COR-L47 (cell line): ENCODE results near the gene DOCK1.

ENCODE experiments used
- DNase-seq: peaks from one replicate; lab custom pipeline; 2025; lab: John Stamatoyannopoulos, UW

The DOCK1 gene

GRCh38 chr10:126955396-126955795 is 50.2 kb downstream of the DOCK1 start:
- DNase-seq = no peak

GRCh38 chr10:126955934-126956711 is 50.9 kb downstream of the DOCK1 start:
- DNase-seq = no peak

GRCh38 chr10:126956712-126957108 is 51.5 kb downstream of the DOCK1 start:
- no peak for DNase-seq

DNA sequence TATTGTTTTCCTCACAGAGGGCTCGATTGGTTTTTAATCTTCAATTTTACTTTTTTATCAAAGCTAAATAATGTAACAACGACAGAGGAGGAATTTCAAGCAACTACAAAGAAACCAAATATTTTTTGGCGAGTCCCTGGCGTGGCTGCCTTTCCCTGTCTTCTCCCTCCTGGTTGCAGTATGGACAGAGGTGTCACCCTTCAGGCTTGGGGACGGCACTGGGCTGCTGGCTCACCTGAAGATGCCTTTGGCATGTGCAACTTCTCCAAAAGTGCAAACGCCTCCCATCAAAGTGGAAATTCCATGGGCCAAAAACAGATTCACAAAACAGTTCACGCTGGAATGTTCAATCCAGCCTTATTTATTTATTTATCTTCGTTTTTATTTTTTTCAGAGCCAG is 51.9 kb downstream of the DOCK1 start:
- no peak for DNase-seq

DNA sequence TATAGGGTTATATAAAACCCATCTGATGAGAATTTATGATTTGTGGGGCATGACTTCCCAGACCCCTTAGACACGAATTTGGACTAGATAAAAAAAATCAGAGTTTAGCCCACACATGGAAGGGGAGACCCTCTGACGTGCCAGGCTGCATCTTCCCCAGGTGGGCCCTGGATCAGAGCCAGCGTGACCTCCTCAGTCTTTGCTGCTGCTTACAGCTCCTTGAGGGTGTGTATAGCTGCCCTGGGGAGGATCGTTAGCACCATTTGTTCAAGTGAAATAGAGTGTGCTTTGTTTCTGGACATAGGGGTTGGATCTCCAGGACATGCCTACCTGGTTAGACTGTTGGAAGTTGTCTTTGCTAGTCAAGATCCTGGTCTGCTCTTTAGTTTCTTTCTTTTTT is 54.2 kb downstream of the DOCK1 start:
- DNase-seq = no peak

DNA sequence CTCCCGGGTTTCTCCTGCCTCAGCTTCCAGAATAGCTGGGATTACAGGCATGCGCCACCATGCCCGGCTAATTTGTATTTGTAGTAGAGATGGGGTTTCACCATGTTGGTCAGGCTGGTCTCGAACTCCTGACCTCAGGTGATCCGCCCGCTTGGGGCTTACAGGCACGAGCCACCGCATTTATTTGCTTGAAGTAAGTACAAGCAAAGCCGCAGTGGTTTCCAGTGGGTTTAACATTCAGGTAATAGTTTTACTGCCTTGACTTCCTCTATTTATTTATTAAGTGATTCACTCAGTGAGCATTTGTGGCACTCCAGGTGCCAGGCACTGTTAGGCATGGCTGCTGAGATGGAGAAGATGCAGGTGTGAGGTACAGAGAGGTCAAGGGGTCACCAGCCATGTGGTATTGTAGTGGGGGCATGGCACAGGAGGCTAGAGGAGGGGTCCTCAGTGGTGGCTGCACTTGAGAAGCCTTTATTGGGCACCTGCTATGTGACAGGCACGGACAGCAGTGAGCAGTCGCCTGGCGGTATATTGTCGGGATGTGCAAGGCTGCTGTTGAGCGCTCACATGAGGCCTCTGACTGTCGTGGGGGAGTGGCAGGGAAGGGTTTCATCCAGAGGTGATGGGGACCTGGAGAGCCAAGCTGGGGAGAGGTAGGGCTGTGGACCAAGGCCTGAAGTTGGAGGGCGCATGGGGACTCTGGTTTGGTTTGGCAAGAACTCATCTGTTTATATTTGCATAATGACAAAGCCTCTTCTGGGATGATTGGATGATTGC is 54.9 kb downstream of the DOCK1 start:
- DNase-seq = no peak

DNA sequence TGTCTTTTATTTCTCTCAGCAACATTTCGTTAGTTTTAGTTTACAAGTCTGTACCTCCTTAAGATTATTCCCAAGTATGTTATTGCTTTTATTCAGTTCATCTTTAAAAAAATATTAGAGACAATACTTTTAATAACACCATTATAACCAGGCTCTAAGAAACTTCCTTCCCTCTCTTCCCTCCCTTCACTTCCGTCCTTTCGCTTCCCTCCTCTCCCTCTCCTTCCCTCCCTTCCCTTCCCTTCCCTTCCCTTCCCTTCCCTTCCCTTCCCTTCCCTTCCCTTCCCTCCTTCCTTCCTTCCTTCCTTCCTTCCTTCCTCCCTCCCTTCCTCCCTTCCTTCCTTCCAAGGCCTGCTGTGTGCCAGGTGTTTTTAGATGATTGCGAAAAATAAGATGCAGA is 58.1 kb downstream of the DOCK1 start:
- DNase-seq = no peak

DNA sequence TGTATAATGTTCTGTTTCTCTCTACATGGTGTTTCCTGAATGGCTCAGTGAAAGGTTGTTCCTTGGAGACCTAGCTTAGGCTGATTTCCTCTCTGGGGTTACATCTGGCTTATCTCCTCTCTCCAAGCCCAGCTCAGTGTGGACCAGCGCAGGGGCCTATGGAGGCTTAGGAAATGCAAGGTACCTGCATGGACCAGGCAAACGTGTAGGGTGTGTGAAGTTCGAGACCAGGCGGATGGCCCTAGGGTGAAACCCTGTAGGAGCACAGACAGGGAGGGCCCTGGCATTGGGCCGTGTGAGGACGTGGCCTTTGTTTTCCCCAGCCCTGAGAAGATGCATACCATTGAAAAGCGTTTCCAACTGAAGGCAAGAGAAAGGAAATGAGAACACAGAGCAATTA is 59.0 kb downstream of the DOCK1 start:
- no peak for DNase-seq

DNA sequence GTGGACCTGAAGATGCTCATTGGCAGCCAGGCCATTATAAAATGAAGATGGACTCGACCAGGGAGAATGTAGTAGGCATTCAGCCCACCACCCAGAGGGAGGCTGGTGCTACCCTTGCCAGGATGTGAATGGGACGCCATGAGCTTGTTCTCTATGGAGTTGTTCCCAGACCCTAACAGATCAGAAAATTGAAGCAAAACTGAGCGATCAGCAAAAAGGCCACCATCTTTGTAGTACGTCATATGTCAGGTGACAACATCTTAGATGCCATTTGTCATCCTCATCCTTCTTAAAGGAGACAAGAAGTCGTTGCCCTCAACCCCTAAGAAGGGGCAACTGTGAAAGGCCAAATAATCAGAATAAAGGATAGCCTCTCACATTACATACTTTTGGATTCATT is 61.7 kb downstream of the DOCK1 start:
- DNase-seq = no peak

- DNase-seq = no peak
These were observed 64.1 kb downstream of the DOCK1 start for GRCh38 chr10:126969310-126969709.

- no peak for DNase-seq
These were observed 67.6 kb downstream of the DOCK1 start for GRCh38 chr10:126972635-126973414.

- DNase-seq = no peak
These were observed 70.0 kb downstream of the DOCK1 start for GRCh38 chr10:126975221-126975620.

DNA sequence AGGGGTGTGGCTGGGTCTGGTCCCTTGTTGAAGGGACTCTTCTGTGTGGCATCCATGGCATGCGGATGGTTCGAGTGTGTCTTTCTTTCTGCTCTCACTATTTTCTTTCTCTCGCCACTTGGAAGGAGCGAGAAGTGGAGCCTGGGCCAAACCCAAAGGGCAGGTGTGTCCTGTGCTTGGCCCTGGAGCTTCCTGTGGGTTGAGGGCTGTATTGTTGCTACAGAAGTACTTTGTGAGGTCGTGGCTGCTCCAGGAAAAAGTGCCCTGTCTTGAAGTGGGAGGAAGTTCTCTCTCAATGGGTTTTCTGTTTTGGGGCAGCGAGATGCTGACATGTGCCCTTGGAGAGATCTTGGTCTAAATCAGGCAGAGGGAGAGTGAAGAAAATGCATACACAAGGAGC is 72.0 kb downstream of the DOCK1 start:
- DNase-seq = no peak

DNA sequence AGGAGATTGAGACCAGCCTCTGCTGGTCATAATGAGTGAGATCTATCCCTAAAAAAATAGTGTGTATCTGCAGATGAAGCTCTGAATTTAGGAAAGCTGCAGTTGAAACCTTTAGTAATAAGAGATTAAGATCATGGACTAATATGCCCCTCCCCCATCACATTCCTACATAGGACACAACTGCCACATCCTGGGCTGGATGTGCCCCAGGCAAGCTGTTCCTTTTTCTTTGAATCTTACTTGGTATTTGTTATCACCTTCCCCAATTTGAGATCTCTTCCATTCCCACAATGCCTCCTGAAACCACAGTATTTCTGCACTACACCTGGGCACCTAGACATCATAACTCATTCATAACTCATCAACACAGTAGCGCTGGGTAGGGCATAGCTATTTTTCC is 74.1 kb downstream of the DOCK1 start:
- no peak for DNase-seq

DNA sequence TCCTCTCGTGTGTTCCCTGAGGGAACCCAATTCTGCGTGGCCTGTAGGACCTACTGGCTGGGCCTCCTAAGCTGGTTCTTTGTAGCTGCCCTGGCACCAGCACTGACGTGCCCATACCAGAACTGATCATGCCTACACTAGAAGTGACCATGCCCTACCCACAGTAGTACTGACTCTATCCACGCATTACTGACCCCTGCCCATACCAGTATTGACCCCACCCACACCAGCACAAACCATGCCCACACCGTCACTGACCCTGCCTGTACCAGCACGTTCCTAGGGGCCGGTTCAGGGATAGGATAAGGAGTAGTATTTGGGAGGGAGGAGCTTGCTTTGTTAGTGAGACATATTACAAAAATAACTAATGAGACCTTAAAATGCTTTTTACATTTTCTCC is 88.0 kb downstream of the DOCK1 start:
- DNase-seq = no peak

GRCh38 chr10:126997801-126998590 is 92.8 kb downstream of the DOCK1 start:
- DNase-seq = no peak

DNA sequence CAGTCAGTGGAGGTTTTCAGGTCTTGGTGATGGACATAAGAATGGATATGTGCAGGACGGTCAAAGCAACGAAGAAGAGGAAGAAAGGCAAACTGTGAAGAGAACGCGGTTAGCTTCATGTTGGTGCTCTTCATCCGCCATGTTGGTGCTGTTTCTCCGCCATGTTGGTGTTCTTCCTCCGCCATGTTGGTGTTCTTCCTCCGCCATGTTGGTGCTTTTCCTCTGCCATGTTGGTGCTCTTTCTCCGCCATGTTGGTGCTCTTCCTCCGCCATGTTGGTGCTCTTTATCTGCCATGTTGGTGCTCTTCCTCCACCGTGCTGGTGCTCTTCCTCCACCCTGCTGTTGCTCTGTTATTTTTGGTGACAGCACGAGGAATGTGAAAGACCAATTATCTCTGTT is 95.4 kb downstream of the DOCK1 start:
- no peak for DNase-seq

GRCh38 chr10:127003032-127003685 is 97.9 kb downstream of the DOCK1 start:
- no peak for DNase-seq

GRCh38 chr10:127006453-127006852 is 101.2 kb downstream of the DOCK1 start:
- no peak for DNase-seq

GRCh38 chr10:127009366-127009765 is 104.1 kb downstream of the DOCK1 start:
- DNase-seq = no peak

DNA sequence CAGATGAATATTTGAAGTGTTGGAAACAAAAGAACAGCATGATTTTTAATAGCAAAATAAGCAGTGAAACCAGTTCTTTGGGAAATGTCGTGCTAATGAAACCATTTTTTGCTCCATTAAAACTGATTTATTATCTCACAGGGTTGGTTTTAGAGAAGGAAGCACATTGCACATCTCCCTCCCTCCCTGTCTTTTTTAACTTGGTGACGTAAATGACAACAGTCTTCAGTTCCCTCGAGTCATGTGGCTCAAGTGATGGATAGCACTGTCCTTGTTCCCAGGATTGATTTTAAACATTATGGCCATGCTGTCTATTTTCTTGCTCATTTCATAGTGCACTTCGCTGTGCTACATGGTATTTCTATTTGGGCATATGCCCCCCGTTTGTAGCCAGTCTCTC is 105.9 kb downstream of the DOCK1 start:
- no peak for DNase-seq
